GM18519 (cell line): ENCODE results near the gene RBM26.

ENCODE experiments used
- ATAC-seq: cut with Tn5 transposase; IDR thresholded peaks from one replicate; pipeline ENCODE4 v1.9.1; 2021; ENCODE audit warnings: mild to moderate bottlenecking, moderate library complexity; ENCODE audit not compliant: unreplicated experiment, low FRiP score

Gene RBM26

DNA sequence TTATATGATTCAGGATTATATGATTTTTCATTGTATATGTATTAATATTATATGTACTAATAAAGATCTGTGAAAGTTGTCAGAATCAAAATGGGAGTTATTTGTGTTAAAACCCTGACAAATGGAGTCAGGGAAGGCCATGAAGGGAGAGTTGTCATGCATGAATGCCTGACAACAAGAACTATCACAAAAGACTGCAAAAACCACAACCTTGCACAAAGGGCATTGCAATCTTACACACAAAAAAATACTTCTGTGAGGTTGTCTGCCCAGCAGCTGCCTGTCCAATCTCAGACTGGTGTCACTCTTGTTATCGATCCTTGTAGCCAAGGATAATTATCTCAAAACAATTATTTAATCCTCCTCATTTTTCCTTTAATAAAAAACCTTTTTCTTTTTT lies 21.2 kb upstream of the RBM26 start:
- ATAC-seq, result no peak

- peak; percentile 67 for ATAC-seq
Measured at GRCh38 chr13:79423801-79424642, 18.0 kb upstream of the RBM26 start.

GRCh38 chr13:79423340-79423739 lies 17.3 kb upstream of the RBM26 start:
- ATAC-seq, result no peak

DNA sequence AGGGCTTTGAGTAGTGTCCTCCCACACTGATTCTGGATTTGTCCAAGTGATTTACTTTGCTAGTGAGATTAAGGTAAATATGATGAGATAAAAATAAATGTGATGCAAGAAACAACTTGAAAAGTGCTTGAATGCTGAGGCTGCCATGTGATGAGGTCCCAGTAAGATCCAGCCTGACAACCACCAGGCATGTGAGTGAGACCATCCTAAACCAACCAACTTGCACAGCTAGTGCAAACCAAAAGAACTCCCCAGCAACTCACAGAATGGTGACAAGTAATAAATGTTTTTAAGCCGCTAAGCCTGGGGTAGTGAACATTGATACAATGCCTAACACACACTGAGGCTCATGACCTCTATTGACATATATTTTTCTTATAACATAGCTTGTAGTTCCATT lies 13.3 kb upstream of the RBM26 start:
- no peak for ATAC-seq

GRCh38 chr13:79417741-79418140 lies 11.7 kb upstream of the RBM26 start:
- no peak for ATAC-seq

DNA sequence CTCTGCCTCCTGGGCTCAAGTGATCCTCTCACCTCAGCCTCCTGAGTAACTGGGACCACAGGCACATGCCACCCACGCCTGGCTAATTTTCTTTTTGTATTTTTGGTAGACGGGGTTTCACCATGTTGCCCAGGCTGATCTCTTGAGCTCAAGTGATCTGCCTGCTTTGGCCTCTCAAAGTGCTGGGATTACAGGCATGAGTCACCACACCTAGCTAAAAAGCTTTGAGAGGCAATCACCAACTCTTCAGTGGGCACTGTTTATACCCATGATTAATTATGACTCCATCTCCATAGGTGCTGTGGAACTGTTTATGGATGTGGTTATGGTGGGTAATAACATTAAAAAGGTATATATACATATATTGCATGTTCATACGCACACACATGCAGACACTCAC lies 7.5 kb upstream of the RBM26 start:
- no peak for ATAC-seq

- ATAC-seq, result no peak
Measured at GRCh38 chr13:79409828-79410227, 3.8 kb upstream of the RBM26 start.

- ATAC-seq, result no peak
Measured at GRCh38 chr13:79407349-79407979, 1.4 kb upstream of the RBM26 start.

DNA sequence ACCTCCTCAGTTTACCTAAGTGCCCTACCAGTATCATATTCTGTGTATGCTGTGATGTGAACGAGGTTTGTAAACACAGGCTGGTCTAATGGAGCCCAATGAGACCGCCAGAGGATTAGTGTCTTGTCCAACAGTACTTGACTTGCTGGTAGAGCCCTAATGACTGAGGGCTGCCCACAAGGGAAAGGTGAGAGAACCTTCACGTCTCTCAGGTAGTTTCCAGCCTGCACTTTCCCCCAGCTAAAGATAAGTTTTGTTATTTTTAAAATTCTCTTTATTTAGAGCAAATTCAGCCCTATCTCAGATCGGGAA lies 498 bp upstream of the RBM26 start:
- no peak for ATAC-seq

- ATAC-seq, result peak; percentile 15
Measured at GRCh38 chr13:79405501-79405830, 589 bp downstream of the RBM26 start.

- no peak for ATAC-seq
Measured at GRCh38 chr13:79404985-79405384, 1.1 kb downstream of the RBM26 start.

- no peak for ATAC-seq
Measured at GRCh38 chr13:79404361-79404760, 1.7 kb downstream of the RBM26 start.

DNA sequence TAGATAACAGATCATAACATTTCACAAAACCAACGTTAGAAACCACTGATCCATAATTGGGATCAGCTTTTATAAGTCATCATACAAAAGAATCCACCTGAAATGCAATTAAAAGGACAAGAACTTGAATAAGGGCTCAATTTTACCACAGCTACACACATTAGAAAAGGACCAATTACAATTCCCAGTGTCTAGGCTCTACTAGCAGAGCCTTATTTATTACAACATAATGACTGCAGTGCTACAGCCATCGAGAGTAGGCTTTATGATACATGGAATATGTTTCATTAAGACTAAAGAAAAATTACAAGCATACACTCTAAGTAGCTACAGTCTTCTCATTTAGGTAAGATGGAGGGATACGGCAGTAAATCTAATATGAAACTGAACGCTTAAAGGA lies 2.9 kb downstream of the RBM26 start:
- no peak for ATAC-seq

DNA sequence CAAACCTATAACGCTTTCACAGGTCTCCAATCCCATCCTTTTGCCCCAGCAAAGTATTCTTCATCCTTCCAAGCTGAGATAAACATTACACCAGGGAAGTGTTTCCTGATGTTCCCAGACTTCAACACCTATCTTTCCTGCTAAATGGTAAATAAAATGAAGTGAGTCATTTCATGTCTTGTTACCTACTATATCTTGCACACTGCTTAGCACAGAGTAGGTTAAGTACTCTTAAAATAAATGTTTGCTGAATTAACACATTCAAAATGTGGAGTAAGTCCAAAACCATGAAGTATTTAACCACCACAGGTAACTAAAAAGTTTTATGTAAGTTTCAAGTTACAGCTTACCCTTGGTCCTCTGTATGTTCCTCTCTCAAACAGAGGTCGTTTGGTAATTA lies 3.4 kb downstream of the RBM26 start:
- ATAC-seq, result no peak

DNA sequence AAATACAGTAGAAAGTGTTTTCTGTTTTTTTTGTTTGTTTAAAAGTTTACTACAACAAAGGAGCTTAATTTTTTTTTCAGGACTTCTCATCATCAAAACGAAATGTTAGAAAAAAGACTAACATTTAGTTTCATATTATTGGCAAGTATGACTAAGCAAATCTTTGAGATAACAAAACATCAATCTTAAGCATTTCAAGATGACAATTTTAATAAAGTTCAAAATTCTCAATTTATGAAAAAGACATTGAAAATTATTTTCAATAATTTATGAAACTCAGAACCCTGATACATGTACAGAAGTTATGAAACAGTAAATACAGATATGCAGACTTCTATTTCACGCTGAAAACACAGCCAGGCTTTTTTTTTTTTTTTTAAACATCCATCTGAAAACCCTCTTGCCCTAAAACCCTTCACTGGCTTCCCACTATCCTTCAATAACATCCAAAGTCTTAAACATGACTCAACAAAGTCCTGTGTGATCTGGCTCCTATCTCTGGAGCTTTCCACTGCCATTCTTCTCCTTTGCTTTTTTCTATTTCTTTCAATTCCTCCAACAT lies 3.9 kb downstream of the RBM26 start:
- ATAC-seq, result no peak

- ATAC-seq, result peak; percentile 36
Measured at GRCh38 chr13:79401259-79402070, 4.6 kb downstream of the RBM26 start.

- ATAC-seq, result no peak
Measured at GRCh38 chr13:79398915-79399314, 7.1 kb downstream of the RBM26 start.

DNA sequence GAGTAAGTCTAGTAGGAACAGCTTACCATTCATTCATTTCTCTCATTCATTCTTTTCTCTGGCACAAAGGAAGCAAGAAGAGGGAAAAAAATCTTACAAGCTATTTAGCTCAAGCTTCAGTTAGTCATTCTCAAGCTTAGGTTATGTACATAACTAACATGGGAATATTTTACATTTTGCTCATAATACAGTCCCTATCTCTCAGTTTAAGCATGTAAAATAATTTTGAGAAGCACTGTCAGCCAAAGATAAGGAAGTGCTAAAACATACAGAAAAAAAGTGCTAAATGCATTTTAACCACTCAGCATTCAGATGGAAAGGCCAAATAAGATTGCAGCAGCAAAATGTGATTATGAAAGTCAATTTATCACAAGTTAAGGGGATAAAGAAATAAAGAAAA lies 7.9 kb downstream of the RBM26 start:
- ATAC-seq, result no peak

GRCh38 chr13:79395881-79396280 lies 10.2 kb downstream of the RBM26 start:
- ATAC-seq, result no peak

DNA sequence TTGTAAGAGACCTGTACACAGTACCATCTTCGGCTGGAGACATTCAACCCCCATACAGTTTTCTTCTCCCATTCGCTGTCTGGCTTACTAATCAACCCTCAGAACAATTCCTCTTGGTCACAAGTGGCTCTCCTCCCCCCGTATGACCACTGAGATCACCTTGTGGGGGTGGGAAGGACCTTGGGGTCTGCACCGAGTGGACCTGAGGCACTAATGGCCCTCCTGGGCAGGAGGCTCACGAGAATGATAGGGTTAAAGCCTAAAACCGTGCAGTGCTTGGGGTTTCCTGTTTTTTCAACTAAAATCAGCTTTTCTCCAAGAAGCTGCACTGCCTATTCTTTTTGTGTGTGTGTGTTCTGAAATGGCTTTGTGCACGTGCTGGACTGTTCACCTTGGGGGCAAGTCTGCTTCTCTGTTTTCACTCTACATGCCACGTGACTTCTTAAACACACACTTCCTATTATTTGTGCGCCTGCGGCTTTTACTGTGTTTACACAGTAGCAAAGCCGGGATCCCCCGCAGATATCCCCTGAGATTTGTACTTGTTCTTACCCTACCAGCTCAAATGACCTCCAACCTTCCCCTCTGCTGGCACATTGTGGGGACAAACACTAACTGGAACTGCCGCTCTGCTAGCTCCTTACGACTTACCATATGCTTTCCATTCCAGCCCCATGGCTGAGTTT lies 12.3 kb downstream of the RBM26 start:
- peak; percentile 44 for ATAC-seq
